HG02885 (cell line): Measurements from ENCODE around the gene CREG1.

Source experiments
- ATAC-seq: cut with Tn5 transposase; IDR thresholded peaks from one replicate; pipeline ENCODE4 v1.9.1; 2021; ENCODE audit warnings: mild to moderate bottlenecking; ENCODE audit not compliant: unreplicated experiment, poor library complexity

Gene CREG1

GRCh38 chr1:167533851-167534300 lies 19.7 kb downstream of the CREG1 start:
- peak; percentile 60 for ATAC-seq

- no peak for ATAC-seq
Observed at GRCh38 chr1:167532964-167533824, 20.4 kb downstream of the CREG1 start.

DNA sequence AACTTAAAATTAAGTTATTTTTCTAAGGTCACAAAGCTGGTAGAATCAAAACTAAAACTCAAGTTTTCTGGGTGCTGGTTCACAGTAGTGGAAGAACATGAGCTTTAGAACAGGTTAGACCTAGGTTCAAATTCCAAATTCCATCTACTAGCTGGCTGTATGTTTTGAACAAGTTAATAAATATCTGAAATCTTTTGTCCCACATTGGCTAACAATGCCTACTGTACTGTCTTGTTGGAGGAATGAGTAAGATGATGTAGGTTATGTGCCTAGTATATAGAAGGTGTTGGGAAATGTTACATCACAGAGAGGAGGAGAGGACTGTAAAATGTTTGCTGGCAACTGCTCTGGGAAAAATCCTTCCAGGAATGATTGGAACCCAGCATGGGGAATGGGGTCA lies 21.2 kb downstream of the CREG1 start:
- no peak for ATAC-seq

DNA sequence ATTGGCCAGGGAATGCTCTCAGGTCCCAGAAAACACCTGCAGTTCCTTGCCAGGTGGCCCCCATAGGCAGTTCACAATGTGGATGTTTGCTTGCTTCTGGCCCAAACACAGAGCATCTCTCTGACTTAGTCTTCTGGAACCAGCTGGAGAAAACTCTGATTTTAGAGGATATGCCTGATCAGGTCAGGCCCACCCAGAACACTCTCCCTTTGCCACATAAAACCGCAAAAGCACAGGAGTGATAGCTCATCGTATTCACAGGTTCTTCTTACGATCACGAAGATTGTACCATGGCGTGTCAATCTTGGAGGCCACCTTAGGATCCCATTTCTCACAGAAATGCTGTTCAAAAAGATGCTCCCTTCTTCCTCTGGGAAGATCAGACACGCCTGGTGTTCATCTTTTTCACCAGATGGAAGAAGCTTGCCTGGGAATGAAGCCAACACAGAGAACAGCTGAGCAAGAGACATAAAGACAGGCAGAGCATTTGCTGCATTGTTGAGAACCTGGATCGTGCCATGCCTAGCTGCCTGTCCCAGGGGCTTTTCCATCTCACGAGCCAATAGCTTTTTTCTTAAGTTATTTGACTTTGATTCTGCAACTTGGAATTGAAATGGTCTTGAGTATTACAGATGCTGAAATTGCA lies 23.6 kb downstream of the CREG1 start:
- no peak for ATAC-seq

DNA sequence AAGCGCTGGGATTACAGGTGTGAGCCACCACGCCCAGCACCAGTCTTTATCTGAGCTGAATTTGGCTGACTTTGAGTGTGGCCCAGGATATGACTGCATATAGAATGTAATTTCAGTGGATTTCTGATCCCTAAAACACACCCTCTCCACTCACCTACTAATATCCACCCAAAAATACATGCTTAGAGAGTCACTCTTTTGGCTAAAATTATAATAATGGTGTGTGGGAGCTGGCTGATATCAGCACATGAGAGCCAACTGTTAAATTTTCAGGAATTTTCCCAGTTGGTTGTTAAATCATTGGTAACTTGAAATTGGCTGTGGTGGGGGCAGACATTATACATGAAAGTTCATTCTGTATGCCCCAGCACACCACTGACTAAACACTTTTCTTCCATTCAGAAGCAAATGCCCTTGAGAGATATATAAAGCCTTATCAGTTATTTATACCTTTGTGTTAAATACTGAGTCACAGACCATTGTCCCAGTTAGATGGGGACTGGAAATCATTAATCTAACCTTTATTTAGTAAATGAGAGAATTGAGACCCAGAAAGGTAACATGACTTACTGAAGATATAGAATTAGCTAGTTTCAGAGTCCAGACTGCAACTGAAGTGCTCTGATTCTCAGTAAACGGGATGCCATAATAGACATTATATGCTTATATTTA lies 25.4 kb downstream of the CREG1 start:
- no peak for ATAC-seq

DNA sequence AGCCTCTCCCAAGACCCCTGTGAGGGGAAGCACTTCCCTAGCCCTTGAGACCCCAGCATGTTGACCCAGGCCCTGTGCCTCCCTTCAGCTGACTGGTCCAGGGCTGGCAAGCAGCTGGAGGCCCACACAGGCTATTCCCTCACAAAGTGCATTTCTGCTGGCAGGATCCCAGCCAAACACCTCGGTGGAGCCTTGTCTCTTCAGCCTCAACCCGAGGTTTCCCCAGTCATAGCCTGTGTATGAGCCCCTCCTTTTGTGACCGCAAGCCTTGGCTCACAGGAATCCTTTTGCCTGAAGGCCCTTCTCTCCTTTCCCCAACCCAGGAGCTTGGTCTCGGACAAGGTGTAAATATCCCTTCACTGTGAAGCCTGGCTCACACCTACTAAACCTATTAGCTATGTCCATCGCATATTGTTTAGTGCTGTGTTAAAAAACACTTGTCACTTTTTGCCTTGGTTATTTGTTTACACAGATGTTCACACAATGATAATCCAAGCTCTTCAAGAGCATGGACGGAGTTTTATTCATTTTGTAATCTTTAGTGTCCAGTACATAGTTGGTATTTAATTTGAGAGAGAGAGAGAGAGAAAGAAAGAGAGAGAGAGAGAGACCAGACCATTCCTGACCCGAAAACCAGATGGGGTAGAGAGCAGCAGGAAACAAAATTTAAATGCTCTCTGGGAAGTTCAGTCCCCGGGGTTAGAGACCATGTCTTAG lies 26.7 kb downstream of the CREG1 start:
- ATAC-seq: no peak

DNA sequence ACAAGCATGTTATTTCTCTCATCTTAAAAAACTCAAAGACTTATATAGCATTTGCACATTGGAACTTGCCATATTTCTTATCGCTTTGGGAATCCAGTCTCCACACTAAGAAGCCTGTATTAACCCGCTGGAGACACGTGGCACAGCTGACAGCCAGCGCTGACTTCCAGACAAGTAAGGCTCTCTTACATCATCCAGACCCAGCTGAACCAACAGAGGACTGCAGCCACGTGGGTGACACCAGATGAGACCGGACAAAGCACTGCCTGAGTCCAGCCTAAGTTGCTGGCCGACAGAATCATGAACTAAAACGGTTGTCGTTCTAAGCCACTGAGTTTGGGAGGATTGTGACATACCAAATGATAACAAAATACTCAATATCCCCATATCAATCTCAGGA lies 28.9 kb downstream of the CREG1 start:
- no peak for ATAC-seq

- no peak for ATAC-seq
Observed at GRCh38 chr1:167522246-167522645, 31.3 kb downstream of the CREG1 start.

DNA sequence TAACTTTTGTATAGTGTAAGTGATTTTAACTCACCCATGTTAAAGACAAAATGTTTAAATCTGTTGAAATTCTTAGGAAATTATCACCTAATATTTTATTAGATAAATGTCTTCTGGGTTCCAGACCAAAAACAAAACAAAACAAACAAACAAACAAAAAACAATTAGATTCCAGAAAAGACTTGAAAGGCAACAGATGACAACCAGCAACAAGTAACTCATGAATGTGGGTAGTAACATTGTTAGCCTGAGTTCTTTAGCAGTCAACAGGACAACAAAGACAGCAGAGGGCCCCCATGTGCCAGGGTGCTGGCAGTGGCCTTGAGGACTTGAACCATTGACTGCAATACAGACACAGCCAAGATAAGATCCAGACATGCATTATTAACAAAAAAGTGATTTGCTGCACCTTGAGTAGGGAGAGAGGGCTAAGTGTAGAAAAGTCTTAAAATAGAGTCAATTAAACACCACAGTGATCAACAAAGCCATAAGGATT lies 32.8 kb downstream of the CREG1 start:
- no peak for ATAC-seq

DNA sequence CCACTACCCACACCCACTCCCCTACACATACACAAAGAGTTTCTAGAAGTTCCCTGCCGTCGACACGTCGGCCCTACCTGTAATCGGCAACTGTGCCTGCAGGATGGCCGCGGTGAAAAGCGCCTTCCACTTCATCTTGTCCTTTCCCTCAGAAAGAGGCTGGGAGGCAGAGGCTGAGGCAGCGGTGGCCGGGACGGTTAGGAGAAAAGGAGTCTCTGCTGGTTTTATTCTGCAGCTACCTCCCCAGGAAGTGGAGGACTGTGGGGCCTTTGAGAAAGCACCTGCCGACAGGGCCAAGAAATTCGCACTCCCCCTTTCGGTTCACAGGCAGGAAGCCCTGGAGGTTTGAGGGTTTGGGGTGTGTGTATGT lies 35.2 kb downstream of the CREG1 start, which contains the start of gene CD247:
CD247 (minus strand) TSS at position 199 of the 370 bp plus-strand sequence; CDS start at position 135, 64 bp downstream.
- ATAC-seq: no peak

DNA sequence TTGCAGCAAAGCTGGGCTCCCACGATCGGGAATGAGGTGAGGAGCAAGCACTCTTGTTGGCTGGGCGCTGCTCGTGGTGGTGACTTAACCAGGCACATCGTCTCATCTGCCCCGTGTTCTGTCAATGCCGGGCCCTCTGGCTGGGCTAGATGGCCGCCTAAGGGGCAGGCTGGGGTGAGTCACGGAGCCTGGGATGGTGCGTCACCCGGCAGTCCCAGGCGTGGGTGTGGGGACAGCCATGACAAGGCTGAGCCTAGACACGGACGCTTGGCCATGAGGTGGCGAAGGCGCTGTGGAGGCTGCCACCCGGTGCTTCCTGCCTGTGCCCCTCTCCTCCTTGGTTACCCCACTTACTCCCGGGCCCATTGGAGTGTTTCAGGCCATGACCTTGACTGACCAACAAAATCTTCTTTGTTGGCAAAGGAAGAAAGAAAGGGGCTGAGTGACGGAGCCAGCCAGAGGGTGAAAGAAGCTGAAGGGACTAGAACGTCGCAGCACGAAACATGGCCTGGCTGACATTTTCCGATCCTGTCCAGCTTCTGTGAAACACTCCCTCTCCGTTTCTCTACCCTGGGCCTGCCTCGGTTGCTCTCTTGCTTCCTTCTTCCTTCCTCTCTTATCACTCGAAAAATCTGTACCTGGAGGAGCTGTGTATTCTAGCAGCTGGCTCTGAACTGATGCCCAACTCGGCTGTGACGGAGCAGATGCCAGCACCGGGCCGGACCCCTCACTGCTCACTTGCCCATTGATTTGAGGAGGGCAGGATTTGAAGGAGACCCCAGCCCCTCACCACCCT lies 35.8 kb downstream of the CREG1 start:
- no peak for ATAC-seq

GRCh38 chr1:167516404-167517388 lies 36.9 kb downstream of the CREG1 start:
- no peak for ATAC-seq

DNA sequence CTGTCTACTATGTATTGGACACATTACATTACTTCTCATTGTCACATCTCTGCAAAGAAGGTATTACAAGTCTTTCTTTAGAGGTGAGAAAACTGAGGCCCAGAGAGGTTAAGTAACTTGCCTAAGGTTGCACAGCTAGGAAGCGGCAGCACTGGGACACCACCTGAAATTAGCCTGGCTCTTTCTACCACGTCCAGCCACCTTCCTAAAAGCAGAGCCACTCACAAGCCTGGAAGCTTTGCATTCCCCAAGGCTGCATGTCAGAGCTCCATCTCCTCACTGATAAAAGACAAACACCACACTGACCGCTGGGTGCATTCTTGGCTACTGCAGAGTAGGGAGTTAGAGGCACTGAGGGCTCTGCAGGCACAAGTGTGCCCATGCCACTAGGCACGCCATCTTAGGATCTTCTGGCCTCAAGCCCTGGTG lies 37.7 kb downstream of the CREG1 start:
- no peak for ATAC-seq

DNA sequence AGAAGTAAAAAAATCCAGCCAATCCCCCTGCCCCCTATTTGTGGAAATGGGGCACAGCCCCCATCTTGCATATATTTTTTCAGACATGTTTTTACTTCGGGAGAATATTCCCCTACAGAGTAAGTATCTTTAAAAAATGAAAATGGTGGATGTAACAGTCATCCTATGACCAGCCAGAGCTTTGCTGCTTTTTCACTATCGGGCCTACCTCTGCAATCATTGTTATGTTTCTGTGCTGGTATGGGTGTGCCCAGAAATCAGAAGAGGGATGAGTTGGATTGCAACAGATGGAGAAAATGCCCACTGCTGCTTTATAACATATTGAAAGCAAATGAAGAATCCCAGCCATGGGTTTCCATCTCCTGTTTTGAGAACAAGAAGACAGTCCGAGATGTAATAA lies 38.1 kb downstream of the CREG1 start:
- ATAC-seq: no peak

DNA sequence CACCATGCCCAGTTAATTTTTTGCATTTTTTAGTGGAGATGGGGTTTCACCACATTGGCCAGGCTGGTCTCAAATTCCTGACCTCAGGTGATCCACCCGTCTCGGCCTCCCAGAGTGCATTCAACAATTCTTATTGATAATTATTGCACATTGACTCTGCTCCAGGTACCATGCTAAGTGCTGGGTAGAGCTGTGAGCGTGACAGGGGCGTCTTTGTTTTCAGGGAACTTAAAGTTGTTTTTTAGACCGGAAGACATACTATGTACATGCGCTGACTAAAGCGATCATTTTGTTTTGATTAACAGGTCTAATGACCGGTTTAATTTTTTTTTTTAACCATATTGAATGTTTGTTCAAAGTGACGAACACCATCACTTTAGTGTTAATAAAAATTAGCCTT lies 39.3 kb downstream of the CREG1 start:
- ATAC-seq: no peak

GRCh38 chr1:167512046-167512654 lies 41.4 kb downstream of the CREG1 start:
- ATAC-seq: no peak

- ATAC-seq: no peak
Observed at GRCh38 chr1:167511374-167511986, 42.1 kb downstream of the CREG1 start.

DNA sequence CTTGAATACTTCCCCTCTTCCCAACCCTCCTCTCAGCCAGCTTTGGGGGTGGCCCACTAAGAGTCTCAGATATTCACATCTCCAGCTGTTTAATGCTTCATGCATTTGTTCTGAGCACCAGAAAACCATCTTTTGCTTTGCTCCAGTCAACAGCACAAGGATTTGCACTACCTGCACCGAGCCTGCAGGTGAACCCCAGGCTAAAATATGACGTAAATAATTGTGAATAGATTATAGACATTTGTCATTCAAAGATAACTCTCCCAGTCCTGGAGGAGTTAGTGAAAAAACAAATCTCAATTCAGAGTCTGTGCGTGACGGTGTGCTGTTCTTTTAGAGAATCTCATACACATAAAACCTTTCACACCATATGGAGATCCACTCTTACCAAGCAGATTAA lies 42.7 kb downstream of the CREG1 start:
- ATAC-seq: no peak
